PC-3 (cell line): ENCODE data around the gene IL17RD. TPM values are rescaled to one million over a fixed set of nuclear protein-coding genes. Genes with fewer than 3 reads are reported as not detected.
A peak's percentile ranks its signal among the peaks of the same experiment; 100 is the strongest.

Source experiments
- ATAC-seq: fragments of 200-7000 bp; cut with Tn5 transposase; 2 replicates; pipeline ENCODE4 v1.9.1; 2020; ENCODE audit warnings: mild to moderate bottlenecking, moderate library complexity
- BruUV-seq: library from RNA; stranded (reverse); fragments of 400-500 nt; replicated peaks from 2 replicates; lab custom pipeline; 2021; lab: Mats Ljungman, UMichigan
- CTCF ChIA-PET: fragments of 300-600 bp; sonication (Branson Sonifier 250); formaldehyde crosslinking; loops from one replicate; lab custom pipeline; 2022; ENCODE audit warnings: antibody characterized with exemption; lab: Charles Lee
- POLR2A ChIA-PET: fragments of 300-600 bp; sonication (Branson Sonifier 250); formaldehyde crosslinking; loops from one replicate; lab custom pipeline; 2022; ENCODE audit warnings: antibody characterized with exemption; ENCODE audit not compliant: unreplicated experiment; lab: Charles Lee
- DNase-seq: peaks from one replicate; pipeline ENCODE4 v3.0.0-alpha.2; 2015
- H2AFZ ChIP-seq: fragments of 300-600 bp; sonication (generic); 2 replicates; pipeline ENCODE4 v1.6.0; 2016; ENCODE audit warnings: antibody characterized with exemption, low read length
- H3F3A ChIP-seq: fragments of 300-600 bp; sonication (generic); one replicate; pipeline ENCODE4 v1.6.0; 2017; ENCODE audit warnings: antibody characterized with exemption, low read length, control low read depth, mild to moderate bottlenecking; ENCODE audit not compliant: unreplicated experiment
- H3K27ac ChIP-seq: fragments of 300-600 bp; sonication (generic); 2 replicates; pipeline ENCODE4 v1.5.1; 2016; ENCODE audit warnings: mild to moderate bottlenecking, low read length
- H3K27me3 ChIP-seq: fragments of 300-600 bp; sonication (generic); 2 replicates; pipeline ENCODE4 v1.6.1; 2016; ENCODE audit warnings: low read length, mixed read lengths
- H3K36me3 ChIP-seq: fragments of 300-600 bp; sonication (generic); 2 replicates; pipeline ENCODE4 v1.6.1; 2016; ENCODE audit warnings: low read depth, mixed run types, low read length, mixed read lengths
- H3K4me1 ChIP-seq: fragments of 300-600 bp; sonication (generic); 2 replicates; pipeline ENCODE4 v1.5.1; 2016; ENCODE audit warnings: low read length; ENCODE audit not compliant: insufficient read depth
- H3K4me2 ChIP-seq: fragments of 300-600 bp; sonication (generic); 2 replicates; pipeline ENCODE4 v1.6.0; 2016; ENCODE audit warnings: low read length
- H3K4me3 ChIP-seq: fragments of 300-600 bp; sonication (generic); 2 replicates; pipeline ENCODE4 v1.5.1; 2016; ENCODE audit warnings: mild to moderate bottlenecking, low read length, mixed read lengths
- H3K79me2 ChIP-seq: fragments of 300-600 bp; sonication (generic); 2 replicates; pipeline ENCODE4 v1.6.1; 2017; ENCODE audit warnings: low read length, mixed read lengths
- H3K9ac ChIP-seq: fragments of 300-600 bp; sonication (generic); 2 replicates; pipeline ENCODE4 v1.6.0; 2016; ENCODE audit warnings: mild to moderate bottlenecking, low read length
- H3K9me2 ChIP-seq: fragments of 300-600 bp; sonication (generic); replicated peaks from 2 replicates; pipeline ENCODE4 v1.6.1; 2016; ENCODE audit warnings: mixed run types, low read length, mixed read lengths
- H3K9me3 ChIP-seq: fragments of 300-600 bp; sonication (generic); 2 replicates; pipeline ENCODE4 v1.6.1; 2016; ENCODE audit warnings: low read length, mixed read lengths
- H4K20me1 ChIP-seq: fragments of 300-600 bp; sonication (generic); 2 replicates; pipeline ENCODE4 v1.6.1; 2016; ENCODE audit warnings: low read length, mixed read lengths
- EZH2 ChIP-seq: fragments of 300-600 bp; sonication (generic); IDR thresholded peaks from one replicate; pipeline ENCODE4 v1.6.1; 2017; ENCODE audit warnings: antibody characterized with exemption, mild to moderate bottlenecking, low read length; ENCODE audit not compliant: unreplicated experiment
- EZH2phosphoT487 ChIP-seq: fragments of 300-600 bp; sonication (generic); IDR thresholded peaks from 2 replicates; pipeline ENCODE4 v1.6.1; 2018; ENCODE audit warnings: mild to moderate bottlenecking, antibody characterized with exemption, low read length, borderline replicate concordance
- intact Hi-C: fragments of 100-400 bp; cut with micrococcal nuclease; formaldehyde crosslinking; loops from 2 replicates; pipeline ENCODE4 v1.9.0; 2023
- total RNA-seq: library from RNA; depleted of rRNA; stranded (reverse); fragments of >200 nt; gene quantifications from 2 replicates; pipeline ENCODE4 v1.2.3, GENCODE V29; 2014
- TF ChIP-seq, protein P1 (sequence below): fragments of 300-600 bp; sonication (generic); conservative IDR thresholded peaks from 2 replicates; pipeline ENCODE4 v1.5.1; 2017; ENCODE audit warnings: antibody characterized with exemption, low read depth, mild to moderate bottlenecking, low read length

IL17RD gene
- total RNA-seq, 1 experiment from 2014 or later, result 3.7 TPM

- H4K20me1 ChIP-seq, result no peaks in the 10 kb centered on the region
- intact Hi-C loops, result no loop called here
- CTCF ChIA-PET, result no interaction called here
- H3F3A ChIP-seq, result no peaks in the 10 kb centered on the region
- no peaks in the 10 kb centered on the region for H3K9me2 ChIP-seq
- TF ChIP-seq, protein P1, sequence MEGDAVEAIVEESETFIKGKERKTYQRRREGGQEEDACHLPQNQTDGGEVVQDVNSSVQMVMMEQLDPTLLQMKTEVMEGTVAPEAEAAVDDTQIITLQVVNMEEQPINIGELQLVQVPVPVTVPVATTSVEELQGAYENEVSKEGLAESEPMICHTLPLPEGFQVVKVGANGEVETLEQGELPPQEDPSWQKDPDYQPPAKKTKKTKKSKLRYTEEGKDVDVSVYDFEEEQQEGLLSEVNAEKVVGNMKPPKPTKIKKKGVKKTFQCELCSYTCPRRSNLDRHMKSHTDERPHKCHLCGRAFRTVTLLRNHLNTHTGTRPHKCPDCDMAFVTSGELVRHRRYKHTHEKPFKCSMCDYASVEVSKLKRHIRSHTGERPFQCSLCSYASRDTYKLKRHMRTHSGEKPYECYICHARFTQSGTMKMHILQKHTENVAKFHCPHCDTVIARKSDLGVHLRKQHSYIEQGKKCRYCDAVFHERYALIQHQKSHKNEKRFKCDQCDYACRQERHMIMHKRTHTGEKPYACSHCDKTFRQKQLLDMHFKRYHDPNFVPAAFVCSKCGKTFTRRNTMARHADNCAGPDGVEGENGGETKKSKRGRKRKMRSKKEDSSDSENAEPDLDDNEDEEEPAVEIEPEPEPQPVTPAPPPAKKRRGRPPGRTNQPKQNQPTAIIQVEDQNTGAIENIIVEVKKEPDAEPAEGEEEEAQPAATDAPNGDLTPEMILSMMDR, result no peak
- TF ChIP-seq EZH2 (no peak), EZH2phosphoT487 (no peak)
- H3K4me1 ChIP-seq, result no peaks in the 10 kb centered on the region
- H3K4me2 ChIP-seq, result no peak overlapping the region
- no peak overlapping the region for H2AFZ ChIP-seq
- no peaks in the 10 kb centered on the region for H3K27me3 ChIP-seq
- DNase-seq, result no peak
- no peaks in the 10 kb centered on the region for H3K36me3 ChIP-seq
- POLR2A ChIA-PET, result no interaction called here
- H3K9me3 ChIP-seq, result no peaks in the 10 kb centered on the region
- H3K27ac ChIP-seq, result no peak overlapping the region
- H3K9ac ChIP-seq, result no peak overlapping the region
- H3K4me3 ChIP-seq, result no peak overlapping the region
- H3K79me2 ChIP-seq, result no peaks in the 10 kb centered on the region
- BruUV-seq, result no TSS peak
- ATAC-seq, result no peak
These were observed 45.1 kb downstream of the IL17RD start for GRCh38 chr3:57120040-57120439.

DNA sequence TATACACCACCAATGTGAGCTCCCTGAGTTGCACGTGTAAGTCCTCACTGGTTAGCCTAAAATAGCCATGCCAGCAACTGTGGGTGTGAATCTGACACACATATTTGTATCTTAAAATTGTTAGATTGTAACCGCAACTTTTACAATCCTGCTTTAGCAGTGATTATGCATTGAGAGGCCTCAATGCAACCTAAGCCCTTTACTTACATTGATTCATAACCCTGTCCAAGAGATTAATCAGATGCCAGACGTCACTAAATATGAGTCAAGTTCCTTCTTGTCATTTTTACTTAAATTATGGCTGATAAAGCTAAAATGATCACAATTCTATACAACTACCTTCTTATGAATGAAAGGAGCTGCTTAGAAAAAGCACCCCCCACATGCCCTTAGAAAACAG lies 46.9 kb downstream of the IL17RD start:
- Histone ChIP-seq H4K20me1 (no peaks in the 10 kb centered on the region), H3K9me2 (no peaks in the 10 kb centered on the region), H2AFZ (no peak overlapping the region), H3K9me3 (no peaks in the 10 kb centered on the region), H3K27me3 (no peaks in the 10 kb centered on the region), H3K9ac (no peak overlapping the region), H3K4me3 (no peak overlapping the region), H3K27ac (no peak overlapping the region), H3K4me2 (no peak overlapping the region), H3K4me1 (no peaks in the 10 kb centered on the region), H3K79me2 (no peaks in the 10 kb centered on the region), H3K36me3 (no peaks in the 10 kb centered on the region), H3F3A (no peaks in the 10 kb centered on the region)
- TF ChIP-seq EZH2, result no peak
- TF ChIP-seq EZH2phosphoT487, result no peak
- TF ChIP-seq, protein P1, result no peak
- intact Hi-C loops, result no loop called here
- BruUV-seq, result no TSS peak
- DNase-seq (peak; percentile 17), ATAC-seq (peak; percentile 77)
- CTCF ChIA-PET, result no interaction called here
- POLR2A ChIA-PET, result no interaction called here

GRCh38 chr3:57116501-57116900 lies 48.7 kb downstream of the IL17RD start:
- Histone ChIP-seq H2AFZ (no peak overlapping the region), H3K4me2 (no peak overlapping the region), H3K79me2 (no peaks in the 10 kb centered on the region), H3K9ac (no peak overlapping the region), H3K36me3 (no peaks in the 10 kb centered on the region), H3F3A (no peaks in the 10 kb centered on the region), H3K27me3 (no peaks in the 10 kb centered on the region), H3K27ac (no peak overlapping the region), H3K4me1 (no peaks in the 10 kb centered on the region), H3K9me3 (no peaks in the 10 kb centered on the region), H3K4me3 (no peak overlapping the region), H3K9me2 (no peaks in the 10 kb centered on the region), H4K20me1 (no peaks in the 10 kb centered on the region)
- CTCF ChIA-PET, result interaction anchor here (0.7 kb wide), 1 partner anchor 415 kb away, joined by 6 read pairs; no protein-coding TSS in a partner anchor
- DNase-seq (no peak), ATAC-seq (no peak)
- TF ChIP-seq EZH2phosphoT487 (no peak), EZH2 (no peak)
- TF ChIP-seq, protein P1, result no peak
- POLR2A ChIA-PET, result interaction anchor here (0.7 kb wide), 1 partner anchor 46 kb away, joined by 21 read pairs; no protein-coding TSS in a partner anchor
- BruUV-seq, result no TSS peak
- intact Hi-C loops, result no loop called here
